Sigmoid colon (tissue), 7 donors: Measurements from ENCODE around the gene ACTN1. TPM values are rescaled to one million over a fixed set of nuclear protein-coding genes. Genes with fewer than 3 reads are reported as not detected.

Source experiments
- DNase-seq: peaks from one replicate; pipeline ENCODE4 v3.0.0-alpha.2; 2019
- H3K27ac ChIP-seq, 4 donors: fragments of 200-600 bp; sonication (generic); one replicate each; pipeline ENCODE4 v1.5.1; 2016 to 2019; ENCODE audit warnings: mild to moderate bottlenecking in 1 of 4
- H3K27me3 ChIP-seq, 3 donors: fragments of 200-600 bp; sonication (generic); one replicate each; pipeline ENCODE4 v1.5.1; 2019; ENCODE audit warnings: mild to moderate bottlenecking in 1 of 3
- H3K36me3 ChIP-seq, 4 donors: fragments of 200-600 bp; sonication (generic); one replicate each; pipeline ENCODE4 v1.5.1; 2016 to 2019
- H3K4me1 ChIP-seq, 4 donors: fragments of 200-600 bp; sonication (generic); one replicate each; pipeline ENCODE4 v1.5.1; 2017 to 2019
- H3K4me3 ChIP-seq, 4 donors: fragments of 200-600 bp; sonication (generic); one replicate each; pipeline ENCODE4 v1.5.1; 2017 to 2019; ENCODE audit warnings: mild to moderate bottlenecking in 2 of 4, moderate library complexity in 1 of 4
- H3K9me3 ChIP-seq, 4 donors: fragments of 200-600 bp in 3 of 4; sonication (generic) in 3 of 4; one replicate each; pipeline versions ENCODE4 v1.5.1 to v1.6.1; 2013 to 2019
- EP300 ChIP-seq, 4 donors: sonication (generic); formaldehyde crosslinking; IDR thresholded peaks; one replicate each; pipeline ENCODE4 v1.6.1; 2017; ENCODE audit warnings: antibody characterized with exemption in 4 of 4
- POLR2A ChIP-seq, 2 donors: fragments of 450-650 bp; IDR thresholded peaks; one replicate each; pipeline ENCODE4 v1.6.1; 2016; ENCODE audit warnings: antibody characterized with exemption in 2 of 2, mild to moderate bottlenecking in 2 of 2, moderate library complexity in 2 of 2
- POLR2AphosphoS5 ChIP-seq, 4 donors: sonication (generic); formaldehyde crosslinking; IDR thresholded peaks; one replicate each; pipeline ENCODE4 v1.6.1; 2017; ENCODE audit warnings: antibody characterized with exemption in 4 of 4
- WGBS, 2 donors: extraction: QIAGEN DNeasy Blood & Tissue Kit; methylation state at CpG; one replicate each; pipeline ENCODE4 v1.1.7; 2013; 5-methylcytosine and 5-hydroxymethylcytosine counted together
- intact Hi-C: fragments of 100-400 bp; cut with DNase I; formaldehyde crosslinking; loops from one replicate; pipeline ENCODE4 v1.15.1; 2023
- polyA plus RNA-seq, 3 donors: library from polyadenylated mRNA; stranded (reverse); fragments of 200-250 nt; gene quantifications; one replicate each; pipeline ENCODE4 v1.2.3, GENCODE V29; 2013
- total RNA-seq, 4 donors: library from RNA; depleted of rRNA; stranded (reverse); fragments of >200 nt; gene quantifications; one replicate each; pipeline ENCODE4 v1.1.0, GENCODE V29; 2016
- TF ChIP-seq, protein P1 (sequence below), 4 experiments: fragments of 450-650 bp in 3 of 4; fragments of 200-600 bp in 1 of 4; IDR thresholded peaks; one replicate each; pipeline ENCODE4 v1.5.1; 2016 to 2019; ENCODE audit warnings: antibody characterized with exemption in 4 of 4, mild to moderate bottlenecking in 3 of 4, moderate library complexity in 2 of 4
- donor health status: healthy with polysubstance abuse.
- donor health status: Bipolar disorder and iron deficiency.
- donor health status: healthy.

Gene ACTN1
- total and polyA plus RNA-seq, 7 donors = 20.1 to 1,069 (median 372) TPM

- DNase-seq = no peak
Observed at GRCh38 chr14:68919129-68919927, 59.8 kb downstream of the ACTN1 start.

GRCh38 chr14:68918612-68919011, 60.5 kb downstream of the ACTN1 start:
- peak overlapping the region; percentile 98 to 100 (median 100) for H3K27ac ChIP-seq
- DNase-seq = no peak
- intact Hi-C loops = no loop called here
- H3K9me3 ChIP-seq = no peaks in the 10 kb centered on the region
- 89 to 93% methylated on average over 10 of the region's 10 CpGs for WGBS, 2 donors
- peak in 1 of 4 donors; percentile 4 for TF ChIP-seq POLR2AphosphoS5 (IDR thresholded peaks at IDR 0.05)
- TF ChIP-seq, protein P1, sequence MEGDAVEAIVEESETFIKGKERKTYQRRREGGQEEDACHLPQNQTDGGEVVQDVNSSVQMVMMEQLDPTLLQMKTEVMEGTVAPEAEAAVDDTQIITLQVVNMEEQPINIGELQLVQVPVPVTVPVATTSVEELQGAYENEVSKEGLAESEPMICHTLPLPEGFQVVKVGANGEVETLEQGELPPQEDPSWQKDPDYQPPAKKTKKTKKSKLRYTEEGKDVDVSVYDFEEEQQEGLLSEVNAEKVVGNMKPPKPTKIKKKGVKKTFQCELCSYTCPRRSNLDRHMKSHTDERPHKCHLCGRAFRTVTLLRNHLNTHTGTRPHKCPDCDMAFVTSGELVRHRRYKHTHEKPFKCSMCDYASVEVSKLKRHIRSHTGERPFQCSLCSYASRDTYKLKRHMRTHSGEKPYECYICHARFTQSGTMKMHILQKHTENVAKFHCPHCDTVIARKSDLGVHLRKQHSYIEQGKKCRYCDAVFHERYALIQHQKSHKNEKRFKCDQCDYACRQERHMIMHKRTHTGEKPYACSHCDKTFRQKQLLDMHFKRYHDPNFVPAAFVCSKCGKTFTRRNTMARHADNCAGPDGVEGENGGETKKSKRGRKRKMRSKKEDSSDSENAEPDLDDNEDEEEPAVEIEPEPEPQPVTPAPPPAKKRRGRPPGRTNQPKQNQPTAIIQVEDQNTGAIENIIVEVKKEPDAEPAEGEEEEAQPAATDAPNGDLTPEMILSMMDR (IDR thresholded peaks at IDR 0.05) = no peak
- no peak overlapping the region for H3K4me3 ChIP-seq
- H3K4me1 ChIP-seq = peaks cover 0 to 100% (median 96%) of the 10 kb centered on the region in 4 donors
- H3K27me3 ChIP-seq = no peaks in the 10 kb centered on the region
- H3K36me3 ChIP-seq = peaks cover 4 to 54% (median 32%) of the 10 kb centered on the region in 4 donors

More at GRCh38 chr14:68919129-68919927, 59.8 kb downstream of the ACTN1 start:
- H3K9me3 ChIP-seq = no peaks in the 10 kb centered on the region
- peaks cover 4 to 58% (median 34%) of the 10 kb centered on the region in 4 donors for H3K36me3 ChIP-seq
- H3K27ac ChIP-seq = peak overlapping the region; percentile 98 to 100 (median 100)
- H3K4me3 ChIP-seq = no peak overlapping the region
- TF ChIP-seq POLR2AphosphoS5 (IDR thresholded peaks at IDR 0.05) = peak in 1 of 4 donors; percentile 8
- TF ChIP-seq EP300 (IDR thresholded peaks at IDR 0.05) = no peak
- H3K4me1 ChIP-seq = peaks cover 0 to 100% (median 96%) of the 10 kb centered on the region in 4 donors
- no peaks in the 10 kb centered on the region for H3K27me3 ChIP-seq
- intact Hi-C loops = no loop called here
- WGBS, 2 donors = 89 to 90% methylated on average over 8 of the region's 8 CpGs

DNA sequence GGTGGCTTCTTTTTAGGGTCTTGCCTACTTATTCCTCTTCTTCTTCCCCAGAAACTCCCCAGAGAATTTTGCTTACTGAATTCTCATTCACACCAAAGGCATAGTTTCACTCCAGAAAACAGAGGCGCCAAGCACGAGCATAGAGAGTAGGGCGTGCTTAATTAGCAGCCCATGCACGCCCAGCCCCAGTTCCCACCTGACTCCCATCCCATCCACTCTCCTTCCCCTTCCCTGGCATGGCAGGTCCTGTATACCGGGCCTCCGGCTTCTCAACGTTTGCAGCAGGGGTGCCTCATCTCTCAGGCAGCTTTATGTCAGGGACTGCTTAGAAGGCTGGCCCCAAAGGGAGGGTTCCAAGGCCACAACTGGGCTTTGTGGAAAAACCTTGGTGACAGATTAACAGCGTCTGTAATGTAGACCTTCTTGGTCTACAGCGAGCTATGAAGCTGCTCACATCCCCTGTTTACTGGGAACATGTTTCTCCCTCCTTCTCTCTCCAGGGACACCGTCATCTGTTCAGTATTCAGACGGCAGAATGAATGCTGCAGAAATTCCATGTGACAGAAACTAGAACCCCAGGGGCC, 62.7 kb downstream of the ACTN1 start:
- Histone ChIP-seq H3K4me1 (peaks cover 0 to 100% (median 95%) of the 10 kb centered on the region in 4 donors), H3K27me3 (no peaks in the 10 kb centered on the region), H3K9me3 (no peaks in the 10 kb centered on the region), H3K27ac (peak overlapping the region; percentile 98 to 100 (median 100)), H3K36me3 (peaks cover 4 to 61% (median 34%) of the 10 kb centered on the region in 4 donors), H3K4me3 (no peak overlapping the region)
- 85 to 91% methylated on average over 11 of the region's 11 CpGs for WGBS, 2 donors
- no peak for DNase-seq
- intact Hi-C loops = no loop called here
- TF ChIP-seq POLR2A (IDR thresholded peaks at IDR 0.05) = no peak
- peak in 3 of 4 donors; percentile 6 to 30 (median 29) for TF ChIP-seq POLR2AphosphoS5 (IDR thresholded peaks at IDR 0.05)

- Histone ChIP-seq H3K4me1 (peaks cover 0 to 100% (median 96%) of the 10 kb centered on the region in 4 donors), H3K27ac (peak overlapping the region; percentile 98 to 100 (median 100)), H3K9me3 (no peaks in the 10 kb centered on the region), H3K27me3 (no peaks in the 10 kb centered on the region), H3K4me3 (no peak overlapping the region), H3K36me3 (peaks cover 6 to 62% (median 17%) of the 10 kb centered on the region in 4 donors)
- no peak for DNase-seq
- 84 to 85% methylated on average over 3 of the region's 3 CpGs for WGBS, 2 donors
- intact Hi-C loops = no loop called here
- no peak for TF ChIP-seq POLR2A (IDR thresholded peaks at IDR 0.05)
- TF ChIP-seq, protein P1 (IDR thresholded peaks at IDR 0.05) = no peak
- no peak for TF ChIP-seq POLR2AphosphoS5 (IDR thresholded peaks at IDR 0.05)
- TF ChIP-seq EP300 (IDR thresholded peaks at IDR 0.05) = no peak
Observed at GRCh38 chr14:68913516-68913915, 65.6 kb downstream of the ACTN1 start.

- 42 to 43% methylated on average over 12 of the region's 12 CpGs for WGBS, 2 donors
- peaks cover 6 to 64% (median 23%) of the 10 kb centered on the region in 4 donors for H3K36me3 ChIP-seq
Observed at GRCh38 chr14:68911594-68912227, 67.4 kb downstream of the ACTN1 start.

More at GRCh38 chr14:68911594-68912227, 67.4 kb downstream of the ACTN1 start:
- H3K27me3 ChIP-seq = no peaks in the 10 kb centered on the region
- H3K27ac ChIP-seq = peak overlapping the region; percentile 98 to 100 (median 100)
- intact Hi-C loops = loop anchor here (2.0 kb wide), 2 partner anchors 63 to 179 kb away; no protein-coding TSS in a partner anchor
- H3K4me3 ChIP-seq = no peak overlapping the region
- peak in 3 of 4 donors; percentile 50 to 55 (median 52) for TF ChIP-seq POLR2AphosphoS5 (IDR thresholded peaks at IDR 0.05)
- TF ChIP-seq POLR2A (IDR thresholded peaks at IDR 0.05) = no peak
- TF ChIP-seq, protein P1 (IDR thresholded peaks at IDR 0.05) = peak; percentile 96 to 99 (median 97)
- peak; percentile 91 for DNase-seq
- H3K9me3 ChIP-seq = no peaks in the 10 kb centered on the region
- peaks cover 0 to 95% (median 87%) of the 10 kb centered on the region in 4 donors for H3K4me1 ChIP-seq
